GM21737 (cell line): ENCODE results near the gene COL23A1.
"Not testable (repeated sequence)": the region's sequence is repeated elsewhere in the genome, so short reads cannot be mapped to it uniquely, and the experiment has no call there.

Experiments used
- ATAC-seq: cut with Tn5 transposase; IDR thresholded peaks from one replicate; pipeline ENCODE4 v1.9.1; 2021; ENCODE audit warnings: mild to moderate bottlenecking, moderate library complexity; ENCODE audit not compliant: unreplicated experiment

COL23A1 gene

DNA sequence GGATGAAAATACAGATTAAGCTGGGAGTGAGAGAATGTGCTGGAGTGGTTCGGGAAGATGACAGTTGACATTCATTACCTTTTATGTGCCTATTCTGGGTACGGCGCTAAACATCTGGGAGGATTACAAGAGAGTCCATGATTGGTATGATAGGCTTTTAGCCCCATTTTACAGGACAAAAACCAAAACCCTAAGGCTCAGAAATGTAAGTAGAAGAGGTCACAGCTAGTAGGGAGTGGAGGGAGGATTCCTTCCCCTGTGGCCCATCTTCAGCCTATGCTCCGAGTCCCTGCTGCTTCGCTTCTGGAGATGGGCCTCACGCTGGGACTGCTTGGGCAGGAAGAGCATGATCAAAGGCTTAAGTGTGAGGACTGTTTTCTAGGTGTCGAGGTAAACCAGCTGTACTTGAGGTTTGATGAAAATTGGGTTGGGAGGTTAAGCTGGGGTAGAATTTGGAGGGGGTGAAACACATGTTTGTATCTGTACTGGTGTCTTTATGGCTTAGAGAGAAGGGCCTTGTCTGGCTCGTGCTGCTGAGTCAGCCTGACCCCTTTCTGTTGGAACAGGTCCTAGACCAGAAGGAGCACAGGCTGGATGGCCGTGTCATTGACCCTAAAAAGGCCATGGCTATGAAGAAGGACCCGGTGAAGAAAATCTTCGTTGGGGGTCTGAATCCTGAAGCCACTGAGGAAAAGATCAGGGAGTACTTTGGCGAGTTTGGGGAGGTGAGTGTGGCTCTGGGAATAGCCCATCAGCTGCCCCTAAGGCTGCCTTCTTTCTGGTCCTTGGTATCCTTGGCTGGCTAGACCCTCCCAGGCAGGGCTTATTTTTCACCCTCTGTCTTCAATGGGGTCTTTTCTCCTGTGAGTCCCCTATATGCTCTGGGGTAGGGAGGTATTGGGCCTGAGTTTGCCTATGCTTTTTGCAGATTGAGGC is 383.8 kb downstream of the COL23A1 start:
- no peak for ATAC-seq

DNA sequence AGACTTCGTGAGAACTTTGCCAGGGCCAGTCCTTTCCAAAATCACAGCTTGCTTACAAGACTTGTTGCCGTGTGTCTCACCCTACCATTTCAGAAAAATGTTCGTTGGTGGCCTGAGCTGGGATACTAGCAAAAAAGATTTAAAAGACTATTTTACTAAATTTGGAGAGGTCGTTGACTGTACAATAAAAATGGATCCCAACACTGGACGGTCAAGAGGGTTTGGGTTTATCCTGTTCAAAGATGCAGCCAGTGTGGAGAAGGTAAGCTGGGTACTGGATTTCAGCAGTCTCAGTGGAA is 384.5 kb downstream of the COL23A1 start:
- ATAC-seq = no peak

DNA sequence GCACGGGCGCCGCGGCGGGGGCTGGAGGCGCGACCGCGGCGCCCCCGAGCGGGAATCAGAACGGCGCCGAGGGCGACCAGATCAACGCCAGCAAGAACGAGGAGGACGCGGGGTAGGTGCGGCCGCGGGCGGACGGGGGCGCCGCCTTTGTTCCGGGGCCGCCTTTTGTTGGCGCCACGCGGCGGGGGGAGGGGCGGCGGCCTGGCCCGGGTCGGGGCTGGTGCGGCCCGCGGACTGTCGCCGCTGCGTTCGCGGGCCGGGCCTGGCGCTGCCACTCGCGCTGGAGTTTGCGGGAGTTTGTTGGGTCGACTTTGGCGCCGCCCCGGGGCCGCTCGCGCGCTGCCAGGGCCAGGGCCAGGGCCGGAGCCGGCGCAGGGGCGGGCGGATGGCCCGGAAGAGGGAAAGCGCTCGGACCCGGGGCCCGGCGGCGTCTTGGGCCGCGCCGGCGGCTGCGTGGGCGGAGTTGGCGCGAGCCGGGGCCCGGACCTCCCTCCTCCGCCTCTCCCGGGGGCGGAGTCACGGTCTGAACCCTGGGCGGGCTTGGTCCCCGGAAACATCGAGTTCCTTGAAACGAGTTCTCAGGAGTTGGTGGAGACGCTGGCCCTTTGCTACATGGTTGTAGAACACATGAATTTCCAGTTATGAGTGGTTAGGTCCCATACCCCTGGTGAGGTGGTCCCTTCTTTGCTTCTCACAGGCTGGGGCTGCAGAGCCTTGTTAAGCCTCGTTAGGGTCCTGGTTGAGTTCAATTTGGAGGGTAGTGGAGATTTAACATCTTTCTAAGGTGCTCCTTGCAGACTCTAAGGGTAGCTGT is 385.1 kb downstream of the COL23A1 start:
- peak; percentile 53 for ATAC-seq

DNA sequence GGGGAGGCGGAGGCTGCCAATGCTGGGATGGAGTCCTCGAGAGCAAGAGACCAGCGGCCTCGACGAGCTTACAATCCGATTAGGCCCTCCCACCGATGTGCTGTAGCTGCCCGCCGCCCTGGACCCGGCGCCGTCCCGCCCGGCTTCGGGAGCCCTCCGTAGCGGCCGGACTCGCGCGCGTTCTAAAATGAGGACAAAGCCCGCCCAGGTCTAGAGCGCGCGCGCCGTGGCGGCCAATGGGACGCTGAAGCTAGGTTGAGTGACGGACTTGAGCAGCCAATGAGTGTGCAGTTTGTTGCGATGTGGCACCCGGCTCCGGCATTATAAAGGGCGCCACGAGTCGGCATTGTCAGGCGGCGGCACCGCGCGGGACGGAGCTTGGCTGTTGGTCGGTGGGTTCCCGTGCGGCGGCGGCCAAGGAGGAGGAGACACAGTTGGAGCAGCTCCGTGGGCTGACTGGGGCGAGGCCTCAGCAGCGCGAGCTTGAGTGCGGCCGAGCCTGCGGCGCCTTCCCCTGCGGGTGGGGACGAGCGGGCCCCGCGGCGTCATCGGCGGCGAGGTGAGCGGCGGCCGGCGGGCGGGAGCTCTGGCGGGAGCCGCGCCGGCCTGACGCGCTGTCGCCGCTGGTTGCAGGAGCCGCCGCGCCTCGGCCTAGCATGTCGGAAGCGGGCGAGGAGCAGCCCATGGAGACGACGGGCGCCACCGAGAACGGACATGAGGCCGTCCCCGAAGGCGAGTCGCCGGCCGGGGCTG is 385.8 kb downstream of the COL23A1 start, which contains the start of gene HNRNPAB:
Gene HNRNPAB (plus strand): TSS at position 352 of the 753 bp plus-strand sequence. CDS start 305 bp downstream, at position 657.
- ATAC-seq = peak; percentile 82

DNA sequence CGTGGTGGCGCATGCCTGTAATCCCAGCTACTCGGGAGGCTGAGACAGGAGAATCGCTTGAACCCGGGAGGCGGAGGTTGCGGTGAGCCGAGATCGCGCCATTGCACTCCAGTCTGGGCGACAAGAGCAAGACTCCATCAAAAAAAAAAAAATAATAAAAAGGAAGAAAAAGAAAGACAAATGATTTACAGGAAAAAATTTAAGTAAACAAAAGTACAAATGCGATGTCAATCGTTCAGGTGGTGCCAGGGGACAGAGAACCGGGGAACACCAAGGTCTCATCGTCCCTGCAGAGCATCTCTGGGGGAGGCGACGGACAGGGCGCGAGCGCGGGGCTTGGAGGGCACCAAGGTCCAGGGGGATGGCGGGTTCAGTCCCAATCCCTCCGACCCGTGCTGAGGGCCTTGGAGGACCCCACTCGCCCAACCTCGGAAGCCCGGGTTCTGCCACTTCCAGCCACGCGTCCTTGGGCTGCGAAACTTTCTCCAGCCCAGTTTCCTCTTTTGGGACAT is 386.5 kb downstream of the COL23A1 start:
- ATAC-seq = no peak

DNA sequence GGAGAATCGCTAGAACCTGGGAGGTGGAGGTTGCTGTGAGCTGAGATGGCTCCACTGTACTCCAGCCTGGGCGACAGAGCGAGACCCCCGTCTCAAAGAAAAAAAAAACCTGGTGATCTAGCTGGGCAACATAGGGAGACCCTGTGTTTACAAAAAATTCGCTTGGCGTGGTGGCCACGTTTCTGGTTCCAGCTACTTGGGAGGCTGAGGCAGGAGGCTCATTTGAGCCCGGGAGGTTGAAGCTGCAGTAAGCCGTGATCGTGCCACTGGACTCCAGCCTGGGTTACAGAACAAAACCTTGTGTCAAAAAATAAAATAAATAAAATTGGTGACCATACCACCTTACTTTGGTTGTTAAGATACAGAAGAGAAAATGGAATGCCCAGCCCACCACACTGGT is 387.7 kb downstream of the COL23A1 start:
- ATAC-seq = no peak

DNA sequence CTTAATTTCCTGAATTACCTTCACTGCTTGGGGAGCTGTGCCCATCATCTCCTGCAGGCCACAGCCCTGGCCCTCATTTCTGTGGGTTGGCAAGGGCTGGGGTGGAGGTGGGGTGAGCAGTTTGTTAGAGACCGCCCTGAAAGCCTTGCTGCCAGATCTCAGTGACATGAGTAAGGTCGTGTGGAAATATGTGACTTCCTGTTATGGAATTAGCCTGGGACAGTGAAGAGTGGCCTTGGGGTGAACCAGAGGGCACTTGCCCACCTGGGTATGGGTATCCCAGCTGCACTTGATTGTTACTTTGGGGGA is 388.3 kb downstream of the COL23A1 start:
- ATAC-seq = no peak

DNA sequence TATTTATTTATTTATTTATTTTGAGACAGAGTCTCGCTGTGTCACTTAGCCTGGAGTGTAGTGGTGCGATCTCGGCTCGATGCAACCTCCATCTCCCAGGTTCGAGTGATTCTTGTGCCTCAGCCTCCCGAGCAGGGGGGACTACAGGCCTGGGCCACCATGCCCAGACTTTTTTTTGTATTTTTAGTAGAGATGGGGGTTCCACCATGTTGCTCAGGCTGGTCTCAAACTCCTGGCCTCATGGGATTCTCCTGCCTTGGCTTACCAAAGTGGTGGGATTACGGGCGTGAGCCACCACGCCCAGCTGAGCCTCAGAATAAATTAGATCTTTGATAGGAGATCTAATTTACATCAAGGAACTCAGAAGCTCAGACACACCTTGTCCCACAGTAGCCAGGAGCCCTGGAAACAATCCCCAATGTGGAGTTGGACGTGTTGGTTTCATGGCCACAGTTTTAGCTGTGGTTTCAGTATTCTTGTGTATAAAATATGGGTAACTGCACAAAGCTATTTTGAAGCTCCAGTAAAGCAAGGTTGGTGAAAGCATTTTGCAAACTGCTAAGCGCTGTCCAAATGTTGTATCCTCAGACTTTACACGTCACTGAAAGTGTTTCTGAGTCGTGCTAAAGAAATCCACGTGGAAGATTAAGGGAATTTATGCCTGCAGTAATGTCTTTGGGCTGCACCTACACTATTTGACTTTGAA is 388.8 kb downstream of the COL23A1 start:
- ATAC-seq = no peak

DNA sequence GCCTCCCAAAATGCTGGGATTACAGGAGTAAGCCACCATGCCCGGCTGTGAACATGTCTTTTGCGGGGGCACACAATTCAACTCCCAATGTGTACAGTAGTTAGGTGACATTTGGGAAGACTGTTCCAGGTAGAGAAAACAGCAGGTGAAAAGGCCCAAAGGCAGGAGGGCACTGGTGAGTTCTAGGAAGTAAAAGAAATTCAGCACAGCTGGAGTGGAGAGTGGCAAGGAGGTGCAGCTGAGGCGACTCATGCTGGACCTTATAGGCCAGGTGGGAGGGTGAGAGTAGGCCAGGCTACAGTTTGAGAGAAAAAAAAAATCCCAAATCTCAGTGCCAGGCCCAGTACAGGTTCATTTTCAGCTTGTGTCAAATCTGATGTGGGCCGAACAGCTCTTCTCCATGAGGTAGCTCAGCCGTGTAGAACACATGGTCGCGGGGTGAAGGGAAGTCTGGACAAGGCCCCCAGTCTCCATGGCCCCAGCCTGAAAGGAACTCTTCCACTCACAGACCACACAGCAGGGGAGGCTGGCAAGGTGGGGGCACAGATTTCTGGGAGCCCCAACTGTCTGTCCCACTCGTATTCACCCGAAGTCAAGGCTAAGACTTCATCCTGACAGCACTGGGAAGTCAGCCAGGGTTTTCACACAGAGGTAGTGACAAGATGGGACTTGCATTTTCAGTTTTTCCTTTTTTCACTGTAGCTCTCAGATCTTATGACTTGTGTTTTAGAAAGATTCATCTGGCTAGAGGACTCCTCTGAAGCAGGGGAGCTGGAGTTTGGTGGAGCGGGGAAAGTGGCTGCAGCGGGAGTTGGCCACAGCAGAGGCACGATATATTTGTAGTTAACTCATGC is 390.4 kb downstream of the COL23A1 start:
- no peak for ATAC-seq

DNA sequence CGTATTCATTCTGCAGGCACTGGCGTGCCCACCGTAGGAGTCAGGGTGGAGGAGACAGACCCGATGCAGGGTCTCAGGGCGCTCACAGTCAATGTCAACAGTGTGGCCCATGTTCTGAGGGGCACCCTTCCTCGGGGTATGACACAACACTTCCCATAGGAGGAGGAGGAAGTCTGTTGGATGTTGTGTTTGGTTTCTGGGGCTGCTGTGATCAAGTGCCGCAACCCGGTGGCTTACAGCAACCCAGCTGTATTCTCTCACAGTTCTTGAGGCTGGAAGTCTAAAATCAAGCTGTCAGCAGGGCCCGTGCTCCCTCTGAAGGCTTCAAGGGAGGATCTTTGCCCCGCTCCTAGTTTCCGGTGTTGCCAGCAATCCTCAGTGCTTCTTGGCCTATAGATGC is 391.5 kb downstream of the COL23A1 start:
- no peak for ATAC-seq

DNA sequence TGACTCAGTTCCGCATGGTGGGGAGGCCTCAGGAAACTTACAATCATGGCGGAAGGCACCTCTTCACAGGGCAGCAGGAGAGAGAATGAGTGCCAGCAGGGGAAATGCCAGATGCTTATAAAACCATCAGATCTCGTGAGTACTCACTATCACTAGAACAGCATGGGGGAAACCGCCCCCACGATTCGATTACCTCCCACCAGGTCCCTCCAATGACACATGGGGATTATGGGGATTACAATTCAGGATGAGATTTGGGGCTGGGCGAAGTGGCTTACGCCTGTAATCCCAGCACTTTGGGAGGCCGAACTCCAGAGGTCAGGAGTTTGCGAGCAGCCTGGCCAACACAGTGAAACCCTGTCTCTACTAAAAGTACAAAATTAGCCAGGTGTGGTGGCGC is 392.0 kb downstream of the COL23A1 start:
- not testable (repeated sequence) for ATAC-seq

DNA sequence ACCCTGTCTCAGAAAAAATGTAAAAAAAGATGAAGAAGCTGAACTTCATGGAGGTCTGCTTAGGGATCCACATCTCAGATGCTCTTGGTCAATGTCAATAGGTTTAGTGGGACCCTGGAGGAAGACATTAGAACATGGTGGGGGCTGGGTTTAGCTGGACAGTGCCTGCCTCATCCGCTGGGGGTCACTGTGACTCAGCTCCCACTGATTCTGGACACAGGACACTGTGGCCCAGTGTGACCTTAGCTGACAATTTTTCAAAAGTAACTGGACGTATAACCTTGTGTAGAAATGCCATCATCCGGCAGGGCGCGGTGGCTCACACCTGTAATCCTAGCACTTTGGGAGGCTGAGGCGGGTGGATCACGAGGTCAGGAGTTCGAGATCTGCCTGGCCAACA is 393.2 kb downstream of the COL23A1 start:
- no peak for ATAC-seq

DNA sequence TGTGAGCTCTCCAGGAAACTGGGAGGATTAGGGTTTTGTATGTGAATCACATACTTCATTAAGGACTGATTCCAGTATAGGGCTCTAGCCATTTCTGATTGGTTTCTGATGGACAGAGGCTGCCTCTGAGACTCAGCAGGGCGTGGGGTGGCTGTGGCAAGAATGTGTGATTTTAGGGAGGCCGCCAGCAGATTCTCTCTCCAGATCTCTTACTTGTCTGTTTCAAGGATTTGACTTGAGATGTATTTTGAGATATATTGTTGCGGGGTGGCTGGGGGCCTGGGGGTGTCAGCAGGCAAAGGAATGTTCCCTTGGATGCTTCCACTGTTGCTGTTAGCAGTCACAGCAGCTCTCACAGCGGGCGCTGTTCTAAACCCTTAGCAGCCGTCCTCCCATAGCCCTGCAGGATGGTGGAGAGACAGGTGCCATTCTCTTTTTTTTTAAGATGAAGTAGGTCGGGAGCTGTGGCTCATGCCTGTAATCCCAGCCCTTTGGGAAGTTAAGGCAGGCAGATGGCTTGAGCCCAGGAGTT is 393.8 kb downstream of the COL23A1 start:
- ATAC-seq = no peak

DNA sequence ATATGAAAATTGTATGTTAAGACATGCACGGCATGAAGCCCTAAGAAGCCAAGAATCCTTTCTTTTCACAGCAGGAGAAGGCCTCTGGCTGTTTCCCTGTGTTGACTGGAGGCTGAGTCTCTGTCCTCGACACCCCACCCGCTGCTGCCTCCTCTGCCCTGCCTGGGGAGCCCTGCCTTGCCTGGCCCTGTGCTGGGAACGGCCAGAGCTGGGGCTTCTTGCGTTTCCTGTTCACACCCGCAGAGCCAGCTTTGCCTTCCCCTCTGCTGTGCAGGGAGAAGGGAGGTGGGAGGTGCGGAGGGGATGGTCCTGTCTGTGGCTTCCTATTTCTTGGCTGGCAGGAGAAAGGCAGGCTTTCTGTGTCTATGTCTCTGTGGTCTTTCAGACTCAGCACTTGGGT is 396.2 kb downstream of the COL23A1 start:
- no peak for ATAC-seq

DNA sequence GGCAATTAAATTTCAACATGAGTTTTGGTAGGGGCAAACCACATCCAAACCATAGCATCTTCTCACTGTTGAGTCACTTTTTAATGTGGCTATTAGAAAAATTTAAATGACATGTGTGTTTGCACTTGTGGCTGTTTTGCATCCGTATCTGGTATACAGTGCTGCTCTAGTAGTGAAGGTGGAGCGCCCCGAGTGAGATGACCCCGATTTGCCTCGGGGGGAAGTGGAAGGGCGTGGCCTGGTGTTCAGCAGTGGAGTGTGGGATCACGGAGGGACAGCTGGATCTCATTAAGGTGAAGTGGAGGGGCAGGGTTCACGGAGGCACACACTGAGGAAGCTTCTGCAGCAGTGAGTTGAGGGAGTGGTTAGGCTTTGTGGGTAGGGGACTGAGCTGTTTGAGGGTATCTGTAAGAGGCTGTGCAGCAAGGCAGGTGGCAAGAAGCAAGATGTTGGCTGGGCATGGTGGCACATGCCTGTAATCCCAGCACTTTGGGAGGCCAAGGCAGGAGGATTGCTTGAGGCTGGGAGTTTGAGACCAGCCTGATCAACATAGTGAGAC is 396.9 kb downstream of the COL23A1 start:
- ATAC-seq = no peak

DNA sequence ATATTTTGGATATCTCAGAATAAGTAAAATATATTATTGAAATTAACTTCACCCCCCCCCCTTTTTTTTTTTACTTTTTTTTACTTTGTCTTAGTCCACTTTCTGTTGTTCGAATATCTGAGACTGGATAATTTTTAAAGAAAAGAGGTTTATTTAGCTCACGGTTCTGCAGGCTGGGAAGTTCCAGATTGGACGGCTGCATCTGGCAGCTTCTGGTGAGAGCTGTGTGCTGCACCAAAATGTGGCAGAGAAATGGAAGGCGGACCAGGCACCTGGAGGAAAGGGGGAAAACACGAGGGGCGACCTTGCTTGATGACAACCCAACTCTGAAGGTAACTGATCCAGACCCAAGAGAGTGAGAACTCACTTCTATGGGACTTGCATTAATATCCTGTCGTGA is 397.4 kb downstream of the COL23A1 start:
- ATAC-seq = no peak

DNA sequence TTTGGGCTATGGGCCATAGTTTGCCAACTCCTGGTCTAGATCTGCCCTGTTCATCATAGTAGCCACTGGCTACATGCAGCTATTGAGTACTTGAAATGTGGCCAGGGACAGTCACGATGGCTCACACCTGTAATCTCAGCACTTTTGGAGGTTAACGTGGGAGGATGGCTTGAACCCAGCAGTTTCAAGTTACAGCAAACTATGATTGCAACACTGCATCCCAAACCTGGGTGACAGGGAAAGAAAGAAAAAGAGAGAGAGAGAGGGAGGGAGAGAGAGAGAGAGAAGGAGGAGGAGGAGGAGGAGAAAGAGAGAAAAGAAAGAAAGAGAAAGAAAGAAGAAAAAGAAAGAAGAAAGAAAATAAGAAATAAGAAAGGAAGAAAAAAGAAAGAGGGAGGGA is 397.9 kb downstream of the COL23A1 start:
- ATAC-seq = no peak

DNA sequence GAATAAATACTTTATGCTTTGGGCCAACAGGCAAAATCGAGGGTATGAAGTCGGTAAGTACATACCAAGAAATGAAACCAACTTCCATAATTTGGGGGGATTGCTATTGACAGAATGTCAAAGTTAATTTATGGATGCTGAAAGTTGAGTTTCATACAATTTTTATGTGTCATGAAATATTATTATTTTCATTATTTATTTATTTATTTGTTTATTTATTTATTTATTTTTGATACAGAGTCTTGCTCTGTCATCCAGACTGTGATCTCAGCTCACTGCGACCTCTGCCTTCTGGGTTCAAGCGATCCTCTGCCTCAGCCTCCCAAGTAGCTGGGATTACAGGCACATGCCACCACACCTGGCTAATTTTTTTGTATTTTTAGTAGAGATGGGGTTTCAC is 398.5 kb downstream of the COL23A1 start:
- no peak for ATAC-seq

DNA sequence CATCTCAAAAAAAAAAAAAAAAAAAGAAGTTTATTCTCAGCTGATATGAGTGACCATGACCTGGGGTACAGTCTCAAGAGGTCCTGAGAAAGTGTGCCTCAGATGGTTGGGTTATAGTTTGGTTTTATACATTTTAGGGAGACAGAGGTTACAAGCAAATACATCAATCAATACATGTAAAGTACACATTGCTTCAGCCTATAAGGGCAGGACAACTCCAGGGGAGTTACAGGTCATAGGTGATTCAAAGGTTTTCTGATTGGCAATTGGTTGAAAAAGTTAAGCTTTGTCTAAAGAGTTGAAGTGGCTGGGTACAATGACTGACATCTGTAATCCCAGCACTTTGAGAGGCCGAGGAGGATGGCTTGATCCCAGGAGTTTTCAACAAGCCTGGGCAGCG is 400.8 kb downstream of the COL23A1 start:
- ATAC-seq = no peak
